Upper lobe of right lung (tissue), 1 donor: ENCODE measurements around the gene ZBTB37. TPM values are rescaled to one million over a fixed set of nuclear protein-coding genes. Genes with fewer than 3 reads are reported as not detected.
"Not testable (repeated sequence)": the region's sequence is repeated elsewhere in the genome, so short reads cannot be mapped to it uniquely, and the experiment has no call there.

Source experiments
- ATAC-seq: fragments of 200-7000 bp; cut with Tn5 transposase; one replicate; pipeline ENCODE4 v1.9.1; 2020; ENCODE audit warnings: mild to moderate bottlenecking, moderate library complexity
- DNase-seq: peaks from one replicate; pipeline ENCODE4 v3.0.0-alpha.2; 2020
- H3K27ac ChIP-seq: fragments of 200-600 bp; one replicate; pipeline ENCODE4 v1.8.0; 2022
- H3K27me3 ChIP-seq: fragments of 200-600 bp; one replicate; pipeline ENCODE4 v1.8.0; 2022; ENCODE audit warnings: mild to moderate bottlenecking
- H3K36me3 ChIP-seq: fragments of 200-600 bp; one replicate; pipeline ENCODE4 v1.8.0; 2022
- H3K4me1 ChIP-seq: fragments of 200-600 bp; one replicate; pipeline ENCODE4 v1.8.0; 2022
- H3K4me3 ChIP-seq: fragments of 200-600 bp; one replicate; pipeline ENCODE4 v1.8.0; 2022; ENCODE audit warnings: mild to moderate bottlenecking
- H3K9me3 ChIP-seq: fragments of 200-600 bp; one replicate; pipeline ENCODE4 v1.8.0; 2022
- CTCF ChIP-seq: fragments of 200-600 bp; IDR thresholded peaks from one replicate; pipeline ENCODE4 v1.8.0; 2022; ENCODE audit warnings: antibody characterized with exemption
- intact Hi-C: fragments of 100-400 bp; cut with DNase I; formaldehyde crosslinking; loops from one replicate; pipeline ENCODE4 v1.11.0; 2022
- total RNA-seq: library from RNA; stranded (reverse); fragmentation: NEBNext Ultra II Directional; extraction: Animal tissue kit (Norgen Biotek cat#: 25700); gene quantifications from one replicate; pipeline ENCODE4 v1.2.1, GENCODE V29; 2021
- donor health status: DM: no; HTN: yes; CAD: no; lungs with severe emphysema.

ZBTB37 gene
- total RNA-seq, 1 donor from 2014 or later, result 14.7 TPM

GRCh38 chr1:173917149-173917548 is 49.0 kb downstream of the ZBTB37 start, which contains the start of gene SERPINC1:
TSS of gene SERPINC1 (minus strand) at chr1:173917327. CDS start at chr1:173917259, 68 bp downstream.
- Histone ChIP-seq H3K27ac (no peak within 1 kb of the TSS), H3K4me3 (no peak within 1 kb of the TSS), H3K4me1 (no peaks in the 10 kb centered on the region), H3K27me3 (no peaks in the 10 kb centered on the region), H3K36me3 (no peaks in the 10 kb centered on the region), H3K9me3 (no peaks in the 10 kb centered on the region)
- no peak for ATAC-seq
- intact Hi-C loops, result no loop called here
- DNase-seq, result no peak
- no peak for TF ChIP-seq CTCF

- ATAC-seq, result peak; percentile 66
- no peak for TF ChIP-seq CTCF
- H3K4me3 ChIP-seq, result no peak overlapping the region
These were observed 49.7 kb downstream of the ZBTB37 start for GRCh38 chr1:173917635-173918493.

GRCh38 chr1:173920861-173921260 is 52.7 kb downstream of the ZBTB37 start:
- Histone ChIP-seq H3K36me3 (no peaks in the 10 kb centered on the region), H3K4me1 (no peaks in the 10 kb centered on the region), H3K27me3 (no peaks in the 10 kb centered on the region), H3K9me3 (no peaks in the 10 kb centered on the region), H3K27ac (no peak overlapping the region), H3K4me3 (no peak overlapping the region)
- no peak for ATAC-seq
- intact Hi-C loops, result no loop called here
- no peak for DNase-seq
- no peak for TF ChIP-seq CTCF

More at GRCh38 chr1:173917635-173918493, 49.7 kb downstream of the ZBTB37 start:
- Histone ChIP-seq H3K4me1 (no peaks in the 10 kb centered on the region), H3K36me3 (no peaks in the 10 kb centered on the region), H3K27me3 (no peaks in the 10 kb centered on the region), H3K9me3 (no peaks in the 10 kb centered on the region), H3K27ac (no peak overlapping the region)
- DNase-seq, result no peak
- intact Hi-C loops, result no loop called here

GRCh38 chr1:173925306-173926242 is 57.4 kb downstream of the ZBTB37 start:
- no peak for TF ChIP-seq CTCF
- no peaks in the 10 kb centered on the region for H3K36me3 ChIP-seq
- H3K4me1 ChIP-seq, result no peaks in the 10 kb centered on the region
- no peak overlapping the region for H3K27ac ChIP-seq
- no peaks in the 10 kb centered on the region for H3K9me3 ChIP-seq
- DNase-seq, result no peak
- ATAC-seq, result peak; percentile 54
- H3K27me3 ChIP-seq, result no peaks in the 10 kb centered on the region
- intact Hi-C loops, result no loop called here
- H3K4me3 ChIP-seq, result no peak overlapping the region

GRCh38 chr1:173930541-173930940 is 62.4 kb downstream of the ZBTB37 start:
- DNase-seq, H3K4me1 ChIP-seq, ATAC-seq, H3K9me3 ChIP-seq, intact Hi-C loops, H3K4me3 ChIP-seq, H3K27ac ChIP-seq, H3K27me3 ChIP-seq: not testable (repeated sequence)
- H3K36me3 ChIP-seq, result peaks cover 36% of the 10 kb centered on the region
